Measurements from ENCODE around the gene CCN2. TPM values are rescaled to one million over a fixed set of nuclear protein-coding genes. Genes with fewer than 3 reads are reported as not detected.

CCN2 gene
- total RNA-seq, 1 experiment from 2014 or later, result 44.1 TPM

GRCh38 chr6:131917763-131918649 lies 33.2 kb downstream of the CCN2 start:
- H3K4me3 Mint-ChIP-seq, result no peak overlapping the region

More at GRCh38 chr6:131917763-131918649, 33.2 kb downstream of the CCN2 start:
- no peak overlapping the region for H3K23ac ChIP-seq (ENCODE audit: insufficient read length, low read depth, low read length)
- H3K79me2 ChIP-seq (ENCODE audit: insufficient read depth, low read length), result no peaks in the 10 kb centered on the region
- H3K4me1 Mint-ChIP-seq, result peaks cover 0 to 5% of the 10 kb centered on the region in 2 experiments; a peak in 1 of 4 replicates
- TF ChIP-seq CTCF (conservative IDR thresholded peaks at IDR 0.05), result no peak
- H2BK20ac ChIP-seq (ENCODE audit: low read depth, low read length, poor library complexity, severe bottlenecking), result no peak overlapping the region
- H3K9me3 Mint-ChIP-seq, result peaks cover 16 to 48% of the 10 kb centered on the region in 2 experiments; a peak in 4 of 5 replicates
- peak overlapping the region in 2 of 3 experiments; percentile 9 to 29; a peak in 1 of 7 replicates for H3K27ac Mint-ChIP-seq
- no peak overlapping the region for H2AK5ac ChIP-seq (ENCODE audit: insufficient read length, low read length)
- no peak overlapping the region for H2BK120ac ChIP-seq (ENCODE audit: low read depth, low read length, poor library complexity, severe bottlenecking)
- no peak overlapping the region for H3K27ac ChIP-seq (ENCODE audit: insufficient read length, low read depth, low read length)
- H3K9ac ChIP-seq (ENCODE audit: extremely low read depth, insufficient read length, low read length), result no peak overlapping the region
- no peak overlapping the region for H3K14ac ChIP-seq (ENCODE audit: insufficient read depth, low read length)
- H3K23me2 ChIP-seq (ENCODE audit: insufficient read length, low read depth, low read length, poor library complexity, severe bottlenecking), result no peaks in the 10 kb centered on the region
- no peak overlapping the region for H4K8ac ChIP-seq (replicated peaks; ENCODE audit: insufficient read length, low read depth, low read length)
- H3K56ac ChIP-seq (ENCODE audit: insufficient read length, low read depth, low read length), result no peak overlapping the region
- DNase-seq, result no peak
- H3K9me3 ChIP-seq (ENCODE audit: control insufficient read depth, low read depth, low read length), result peaks cover 15% of the 10 kb centered on the region
- H3K27me3 ChIP-seq (ENCODE audit: insufficient read depth, low read length), result no peaks in the 10 kb centered on the region
- H2BK5ac ChIP-seq (ENCODE audit: insufficient read length, low read length), result no peak overlapping the region
- no peaks in the 10 kb centered on the region for H3K79me1 ChIP-seq (ENCODE audit: insufficient read depth, low read depth, low read length, poor library complexity, severe bottlenecking)
- no peak overlapping the region for H3K4me2 ChIP-seq (ENCODE audit: insufficient read depth, insufficient read length, low read length)
- H3K4me1 ChIP-seq (ENCODE audit: insufficient read depth, low read length), result peaks cover 3% of the 10 kb centered on the region; the same call in 1 of the 2 replicates
- no peak overlapping the region for H2BK15ac ChIP-seq (ENCODE audit: low read depth, low read length)
- no peak overlapping the region for H3K4ac ChIP-seq (ENCODE audit: low read depth, low read length)
- H2AFZ ChIP-seq (ENCODE audit: low read length), result no peak overlapping the region
- H4K91ac ChIP-seq (ENCODE audit: insufficient read length, low read depth, low read length), result no peak overlapping the region
- H3K36me3 Mint-ChIP-seq (ENCODE audit: insufficient read depth in 1 of 3, low read depth in 3 of 3), result peaks cover 42 to 73% (median 66%) of the 10 kb centered on the region in 3 experiments
- no peak overlapping the region for H3K18ac ChIP-seq (ENCODE audit: insufficient read length, low read depth, low read length)
- H2BK12ac ChIP-seq (ENCODE audit: insufficient read length, low read depth, low read length), result no peak overlapping the region
- no peak overlapping the region for H4K5ac ChIP-seq (ENCODE audit: insufficient read length, low read depth, low read length)
- no peak overlapping the region for H3T11ph ChIP-seq (ENCODE audit: low read length)
- no CpG with 5 or more reads among the region's 6 CpGs for WGBS (ENCODE audit: extremely low coverage, insufficient read length, low lambda C conversion rate)
- no peaks in the 10 kb centered on the region for H4K20me1 ChIP-seq (ENCODE audit: control insufficient read depth, insufficient read depth, insufficient read length)
- H3K27me3 Mint-ChIP-seq (ENCODE audit: low read depth), result peaks cover 1% of the 10 kb centered on the region; the same call in 1 of the 2 replicates

Data from H9 (cell line).